Measurements from ENCODE around the gene RBM28.
A peak's percentile ranks its signal among the peaks of the same experiment; 100 is the strongest.
"Not testable (repeated sequence)": the region's sequence is repeated elsewhere in the genome, so short reads cannot be mapped to it uniquely, and the experiment has no call there.

The RBM28 gene

DNA sequence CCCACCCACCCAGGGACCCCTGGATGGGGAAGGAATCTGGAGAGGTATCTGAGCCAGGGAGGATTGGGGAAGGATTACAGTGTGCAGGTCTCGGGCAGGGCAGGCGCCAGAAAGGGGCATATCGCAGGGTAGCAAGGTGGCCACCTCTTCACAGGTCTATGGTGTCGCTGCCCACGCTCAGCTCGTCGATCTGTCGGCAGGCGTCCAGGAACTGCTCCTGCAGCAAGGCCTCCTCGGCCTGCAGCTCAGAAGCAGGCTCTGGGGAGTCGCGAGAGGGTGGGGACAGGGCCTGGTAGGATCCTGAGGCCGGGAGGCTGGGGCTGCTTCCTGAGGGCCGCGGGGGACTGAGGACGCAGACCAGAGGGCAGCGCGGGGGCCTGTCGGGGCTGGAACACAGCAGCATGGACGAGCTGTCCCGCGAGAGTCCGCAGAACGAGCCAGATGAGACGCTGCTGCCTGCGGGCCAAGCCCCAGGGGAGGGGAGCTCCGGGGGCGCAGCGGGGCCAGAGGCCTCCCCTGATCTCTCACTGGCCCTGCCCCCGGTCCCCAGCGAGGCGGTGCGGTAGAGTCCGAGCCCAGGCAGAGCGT lies 7.1 kb upstream of the RBM28 start:
- no peak for DNase-seq (ENCODE audit: low read depth in 2 of 2)

DNA sequence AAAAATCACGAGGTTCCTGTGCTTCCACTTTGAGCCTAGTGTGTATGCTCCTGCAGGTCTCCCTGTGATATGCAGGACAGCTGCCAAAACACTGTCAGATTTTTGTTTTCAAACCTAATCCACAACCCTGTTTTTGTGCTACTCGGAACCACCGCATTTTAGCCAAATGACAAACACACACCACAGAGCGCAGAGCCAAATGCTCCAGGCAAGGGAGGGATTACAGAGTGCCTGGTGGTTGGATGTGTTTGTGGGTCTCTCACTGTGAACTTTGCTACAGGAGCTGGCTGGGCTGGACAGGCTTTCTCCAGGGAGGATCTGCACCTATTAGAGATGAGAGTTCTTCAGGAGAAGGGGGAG lies 5.7 kb upstream of the RBM28 start:
- DNase-seq (ENCODE audit: low read depth in 2 of 2) = no peak

DNA sequence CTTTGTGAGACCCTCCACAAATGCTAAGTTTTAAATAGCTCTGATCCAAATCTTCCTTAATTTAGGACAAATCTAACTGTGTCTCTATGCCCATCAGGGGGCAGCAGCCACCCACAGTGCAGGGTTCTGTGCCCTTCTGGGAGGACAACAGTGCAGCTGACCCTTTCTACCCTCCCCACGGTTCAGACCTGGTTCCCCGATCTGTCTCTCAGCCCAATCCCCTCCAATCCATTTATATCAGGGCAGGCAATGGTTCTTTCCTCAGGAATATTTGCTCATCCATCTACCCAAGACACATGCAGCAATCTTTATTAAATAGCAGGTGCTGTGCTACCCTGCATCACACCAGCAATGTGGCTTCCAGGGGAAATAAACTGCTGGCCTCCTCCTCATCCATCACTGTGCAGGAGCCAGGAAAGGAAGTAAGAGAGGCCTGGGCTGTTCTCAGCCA lies 4.0 kb upstream of the RBM28 start:
- peak in 1 of 2 donors; percentile 28 for DNase-seq (ENCODE audit: low read depth in 2 of 2)

DNA sequence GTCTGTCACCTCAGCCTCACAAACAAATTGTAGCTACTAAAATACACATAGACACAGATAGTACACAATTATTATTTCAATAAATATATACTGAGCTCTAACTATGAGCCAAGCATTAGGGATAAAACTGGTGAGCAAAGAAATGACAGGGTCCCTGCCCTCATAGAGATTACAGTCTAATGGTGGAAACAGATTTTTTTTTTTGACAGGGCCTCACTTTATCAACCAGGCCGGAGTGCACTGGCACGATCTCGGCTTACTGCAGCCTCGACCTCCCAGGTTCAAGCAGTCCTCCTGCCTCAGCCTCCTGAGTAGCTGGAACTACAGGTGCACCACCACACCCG lies 695 bp upstream of the RBM28 start:
- DNase-seq (ENCODE audit: low read depth in 2 of 2) = no peak

DNA sequence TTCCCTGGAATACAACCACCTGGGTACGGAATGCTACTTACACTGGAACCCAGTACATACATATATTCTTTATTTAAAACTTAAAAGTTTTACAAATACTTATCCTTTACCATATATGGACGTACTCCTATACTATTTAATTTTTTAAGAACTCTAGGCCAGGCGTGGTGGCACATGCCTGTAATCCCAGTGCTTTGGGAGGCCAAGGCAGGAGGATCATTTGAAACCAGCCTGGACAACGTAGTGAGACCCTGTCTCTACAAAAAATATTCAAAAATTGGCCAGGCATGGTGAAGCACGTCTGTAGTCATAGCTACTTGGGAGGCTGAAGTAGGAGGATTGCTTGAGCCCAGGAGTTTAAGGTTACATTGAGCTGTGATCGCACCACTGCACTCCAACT lies 2.0 kb downstream of the RBM28 start:
- no peak for DNase-seq (ENCODE audit: low read depth in 2 of 2)

DNA sequence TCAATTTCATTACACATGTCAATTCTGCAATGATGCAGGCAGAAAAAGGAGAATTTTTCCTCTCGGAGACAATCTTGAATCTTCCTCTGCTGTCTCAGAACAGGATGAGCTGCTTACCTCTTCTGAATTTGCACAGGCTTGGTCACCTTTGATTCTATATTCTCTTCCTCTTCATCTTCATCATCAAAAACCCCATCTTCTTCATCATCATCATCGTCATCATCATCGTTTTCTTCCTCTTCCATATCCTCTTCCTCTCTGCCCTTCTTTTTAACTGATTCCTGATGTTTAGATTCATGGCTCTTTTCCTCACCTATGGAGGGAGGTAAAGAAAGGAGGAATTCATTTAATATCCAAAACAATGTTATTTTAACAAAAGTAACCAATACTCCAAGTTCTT lies 8.0 kb downstream of the RBM28 start:
- DNase-seq (ENCODE audit: low read depth in 2 of 2) = no peak

DNA sequence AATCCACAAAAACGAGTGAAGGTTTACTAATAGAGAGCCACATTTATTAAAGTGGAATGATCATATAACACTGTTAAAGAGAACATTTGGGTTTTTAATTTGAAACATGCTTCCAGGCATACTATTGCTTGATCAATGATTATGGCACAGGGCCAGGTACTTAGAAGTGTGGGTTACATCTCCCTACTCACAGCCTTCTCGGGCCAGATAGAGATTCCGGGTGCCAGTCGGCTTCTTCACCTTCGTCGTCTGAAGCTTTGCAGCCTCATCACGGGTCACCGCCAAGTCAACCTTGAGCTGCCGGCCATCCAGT lies 19.4 kb downstream of the RBM28 start:
- DNase-seq (ENCODE audit: low read depth in 2 of 2) = no peak

DNA sequence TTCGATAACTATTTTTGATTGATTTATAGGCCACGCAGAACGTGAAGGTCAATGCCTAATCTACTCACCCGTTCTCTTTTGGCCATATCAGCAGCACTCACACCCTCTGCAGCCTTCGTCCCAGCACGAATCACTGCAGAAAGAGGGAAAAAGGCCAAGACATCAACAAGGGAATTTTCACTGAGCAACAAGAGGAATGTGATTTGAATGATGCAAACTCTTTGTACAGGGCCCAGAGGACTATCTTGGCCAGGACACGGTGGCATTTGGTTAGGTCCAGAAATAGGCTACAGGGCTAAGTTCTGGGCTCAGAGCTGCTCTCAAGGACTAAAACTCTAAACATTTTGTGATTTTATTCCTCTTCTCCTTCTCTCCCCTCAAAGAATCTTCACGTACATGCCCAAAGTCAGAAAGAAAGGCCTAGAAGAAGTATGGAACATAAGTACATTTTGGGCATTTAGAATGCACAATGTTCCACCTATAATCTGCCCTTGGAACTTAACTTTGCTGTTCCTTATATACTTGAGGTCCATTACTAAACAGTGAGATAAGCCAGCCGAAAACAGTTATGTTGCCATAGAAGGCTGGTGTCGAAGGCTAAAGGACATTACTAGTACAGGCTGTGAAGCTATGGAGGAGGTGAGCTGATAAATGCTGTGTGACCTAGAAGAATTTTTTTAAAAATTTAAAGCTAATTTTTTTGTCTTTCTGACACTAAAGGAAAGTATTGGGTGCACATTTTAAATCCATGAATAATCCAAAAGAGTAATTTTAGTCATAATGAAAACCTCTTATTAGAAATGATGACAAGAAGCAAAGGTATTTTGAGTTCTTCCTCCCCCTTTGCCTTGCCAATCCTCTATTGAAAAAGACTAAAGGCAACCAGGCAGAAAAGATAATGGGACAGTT lies 20.0 kb downstream of the RBM28 start:
- DNase-seq (ENCODE audit: low read depth in 2 of 2) = no peak

DNA sequence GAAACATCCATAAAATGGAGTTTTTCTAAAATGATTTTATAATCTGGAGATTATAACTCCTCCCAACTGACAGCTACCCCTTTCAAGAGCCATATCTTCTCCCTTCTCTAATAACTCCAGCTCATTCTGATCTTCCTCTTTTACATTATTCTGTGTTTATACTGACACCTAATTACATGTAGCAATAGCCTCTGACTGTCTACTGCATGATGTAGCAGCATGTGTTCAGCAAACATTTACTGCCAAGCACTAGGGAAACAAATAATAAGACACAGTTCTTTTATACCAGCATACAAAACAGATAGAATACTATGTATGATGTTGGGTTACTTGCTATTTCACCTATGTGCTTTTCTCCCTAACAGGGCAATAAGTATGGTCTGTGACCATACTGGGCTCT lies 20.7 kb downstream of the RBM28 start:
- no peak for DNase-seq (ENCODE audit: low read depth in 2 of 2)

DNA sequence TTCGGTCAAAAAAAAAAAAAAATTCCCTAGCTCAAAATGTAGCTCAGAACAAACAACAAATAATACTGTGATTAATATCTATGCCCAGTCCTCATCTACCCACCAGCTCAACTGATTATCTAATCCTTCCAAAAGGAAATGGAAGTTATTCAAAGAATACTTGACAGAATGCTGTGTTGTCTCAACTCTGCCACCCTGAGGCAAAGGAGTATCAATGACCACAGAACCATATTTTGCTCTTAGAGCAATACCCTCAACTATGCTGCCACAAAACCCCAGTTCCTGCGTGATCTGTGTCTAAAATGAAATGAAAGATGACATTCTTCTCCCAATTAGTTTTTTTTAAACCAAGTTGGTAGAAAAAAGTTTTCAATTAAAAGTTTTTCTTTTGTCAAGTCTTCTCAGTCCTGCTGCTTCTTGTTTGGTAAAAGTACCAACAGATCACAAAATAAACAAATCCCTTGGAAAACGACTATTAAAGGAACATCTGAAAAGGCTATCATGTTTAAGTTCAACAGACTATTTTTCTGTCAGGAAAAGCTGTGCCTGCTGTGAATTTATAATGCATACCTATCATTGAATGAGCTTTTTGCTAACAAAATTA lies 21.6 kb downstream of the RBM28 start:
- DNase-seq (ENCODE audit: low read depth in 2 of 2) = no peak

DNA sequence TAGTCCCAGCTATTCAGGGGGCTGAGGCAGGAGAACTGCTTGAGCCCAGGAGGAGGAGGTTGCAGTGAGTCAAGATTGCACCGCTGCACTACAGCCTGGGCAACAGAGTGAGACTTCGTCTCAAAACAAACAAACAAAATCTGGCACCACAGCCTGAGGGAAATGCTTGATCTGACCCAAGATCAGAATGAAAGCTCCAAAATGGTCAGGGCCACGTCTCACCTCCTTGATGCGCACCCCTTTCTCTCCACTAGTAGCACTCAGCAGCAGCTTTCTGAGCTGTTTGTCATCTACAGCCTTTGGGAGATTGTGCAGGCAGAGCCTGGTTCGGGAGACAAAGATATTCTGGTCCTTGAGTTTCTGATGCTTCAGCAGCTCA lies 22.7 kb downstream of the RBM28 start:
- no peak for DNase-seq (ENCODE audit: low read depth in 2 of 2)

DNA sequence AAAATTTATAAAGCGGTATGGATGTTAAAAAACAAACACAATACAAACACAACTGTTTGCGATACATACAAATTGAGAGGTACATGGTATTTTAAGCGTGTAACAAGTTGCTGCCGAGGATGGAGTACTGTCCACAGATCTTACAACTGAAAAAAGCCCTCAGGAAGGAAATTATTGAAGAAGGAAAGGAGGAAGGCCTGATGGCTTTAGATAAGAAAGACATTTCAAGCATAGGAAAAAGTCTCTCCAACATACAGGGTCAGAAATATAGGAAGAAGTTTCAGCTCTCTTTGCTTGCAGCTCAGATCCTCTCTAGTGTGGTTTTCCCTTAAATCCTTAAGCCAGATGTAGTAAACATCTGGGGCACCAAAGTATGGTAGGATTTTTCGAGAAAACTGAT lies 25.0 kb downstream of the RBM28 start:
- DNase-seq (ENCODE audit: low read depth in 2 of 2) = no peak

DNA sequence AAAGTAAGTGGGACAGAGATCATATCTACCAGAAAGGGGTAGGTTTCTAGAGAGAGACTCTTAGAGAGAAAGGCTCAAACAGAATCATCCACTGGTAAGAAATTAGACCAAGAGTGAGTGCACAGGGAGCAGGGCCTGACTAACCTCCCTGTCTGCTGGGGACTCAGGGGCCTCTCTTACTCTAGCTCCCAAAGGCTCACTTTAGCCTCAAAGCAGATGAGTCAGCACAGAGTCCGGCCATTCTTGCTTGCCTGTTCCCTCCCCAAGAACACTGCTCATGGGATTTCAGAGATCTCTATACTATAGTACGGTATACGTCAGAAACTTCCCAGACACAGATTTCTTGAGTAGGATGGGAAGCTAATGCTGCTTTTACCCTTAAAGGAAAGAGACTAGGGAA lies 32.7 kb downstream of the RBM28 start:
- no peak for DNase-seq (ENCODE audit: low read depth in 2 of 2)

DNA sequence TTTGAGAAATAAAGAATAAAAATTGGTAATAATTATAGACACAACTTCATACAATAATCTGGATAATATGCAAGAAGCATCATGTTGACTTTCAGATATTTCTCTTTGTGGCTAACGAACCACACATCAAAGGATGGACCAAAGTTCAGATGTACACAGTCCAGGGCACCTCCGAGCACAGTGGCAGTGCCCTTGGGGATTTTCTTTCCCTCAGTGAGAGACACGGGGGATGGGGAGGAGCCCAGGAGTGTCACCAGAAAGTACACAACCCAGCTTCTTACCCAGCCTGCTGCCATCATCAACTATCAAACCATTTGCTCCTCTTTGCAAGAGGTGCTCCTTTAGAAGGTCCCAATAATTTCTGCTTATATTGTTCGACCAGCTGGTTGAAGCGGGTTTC lies 33.2 kb downstream of the RBM28 start:
- DNase-seq (ENCODE audit: low read depth in 2 of 2) = no peak

DNA sequence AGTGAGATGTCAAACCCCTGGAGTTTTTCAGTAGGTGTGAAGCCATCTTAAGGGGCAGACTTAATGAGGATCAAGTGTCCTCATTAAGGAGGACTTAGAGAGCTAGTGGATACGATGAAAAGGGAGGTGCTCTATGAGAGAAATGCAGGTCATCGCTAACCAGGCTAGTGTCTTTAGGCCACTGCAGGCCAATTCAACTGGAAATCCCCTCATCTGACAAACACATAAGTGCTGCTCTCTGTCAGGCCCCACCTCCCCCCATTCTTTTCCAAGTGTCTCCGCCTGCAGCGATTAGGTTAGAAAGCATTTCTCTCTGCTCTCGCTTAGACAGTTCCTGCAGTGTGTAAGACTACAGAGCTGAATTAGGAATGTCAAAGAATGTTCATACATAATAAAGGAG lies 33.7 kb downstream of the RBM28 start:
- DNase-seq (ENCODE audit: low read depth in 2 of 2) = no peak

DNA sequence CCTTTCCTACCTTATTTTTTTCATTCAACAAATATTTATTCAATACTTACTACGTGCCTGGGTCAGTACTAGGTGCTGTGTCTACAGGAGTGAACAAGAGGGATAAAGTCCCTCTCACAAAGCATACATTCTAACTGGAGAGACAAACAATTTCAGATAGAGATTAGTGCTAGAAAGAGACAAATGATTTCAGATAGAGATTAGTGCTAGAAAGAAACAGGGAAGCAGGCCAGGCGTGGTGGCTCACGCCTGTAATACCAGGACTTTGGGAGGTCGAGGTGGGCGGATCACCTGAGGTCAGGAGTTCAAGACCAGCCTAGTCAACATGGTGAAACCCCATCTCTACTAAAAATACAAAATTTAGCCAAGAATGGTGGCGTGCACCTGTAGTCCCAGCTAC lies 34.6 kb downstream of the RBM28 start:
- DNase-seq (ENCODE audit: low read depth in 2 of 2) = no peak

DNA sequence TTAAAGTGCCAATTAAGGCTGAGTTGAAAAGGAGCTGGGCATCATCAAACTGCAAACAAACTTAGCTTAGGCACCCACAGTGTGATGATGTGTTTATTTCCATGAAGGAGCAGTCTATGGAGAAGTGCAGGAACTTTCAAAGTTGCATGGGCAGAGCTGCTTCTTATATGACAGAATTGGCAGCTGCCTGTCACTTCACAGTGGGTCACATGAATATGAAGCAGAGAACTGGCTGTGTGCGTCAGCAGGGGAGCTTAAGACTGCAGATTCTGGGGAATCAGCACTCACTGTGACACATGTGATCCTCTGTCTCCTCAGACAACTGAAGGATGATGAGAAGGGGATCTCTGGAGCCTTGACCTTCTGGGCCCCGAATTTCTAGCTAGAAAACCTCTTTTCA lies 36.6 kb downstream of the RBM28 start:
- DNase-seq (ENCODE audit: low read depth in 2 of 2) = no peak

DNA sequence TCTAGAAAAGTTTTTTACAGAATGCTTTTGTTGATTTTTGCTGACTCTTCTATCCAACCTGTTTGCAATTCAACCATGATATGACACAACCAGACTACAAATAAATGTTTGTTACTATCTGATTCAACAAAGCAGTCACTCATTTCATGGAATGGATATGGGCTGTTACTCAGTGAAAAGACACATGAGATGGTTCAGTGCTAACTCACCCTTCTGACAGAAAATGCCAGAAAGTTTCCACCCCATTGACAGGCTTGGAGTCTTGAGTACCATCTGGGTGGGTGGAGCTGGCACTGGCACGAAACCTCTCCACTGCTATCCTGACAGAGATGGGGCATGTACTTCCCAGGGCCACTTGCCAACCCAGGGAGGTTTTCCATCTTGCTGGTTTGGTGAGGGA lies 39.5 kb downstream of the RBM28 start:
- DNase-seq (ENCODE audit: low read depth in 2 of 2) = no peak

DNA sequence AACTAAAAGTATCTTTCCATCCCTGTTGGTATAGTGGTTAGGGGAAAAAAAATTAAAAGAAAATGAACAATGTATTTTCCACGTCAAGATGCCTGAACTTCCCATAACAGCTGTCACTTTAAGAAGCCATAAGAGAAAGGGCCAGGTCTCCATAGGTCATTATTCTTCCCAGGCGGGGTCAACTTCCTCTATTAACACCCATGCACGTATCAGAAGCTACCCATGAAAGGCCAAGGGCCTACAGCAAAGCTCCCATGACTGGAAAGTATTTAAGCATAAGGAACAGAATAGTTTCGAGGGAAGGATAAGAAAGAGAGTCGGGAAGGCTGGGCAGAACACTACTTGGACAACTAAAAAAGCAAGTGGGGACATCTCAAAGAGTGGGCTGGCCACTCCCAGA lies 40.1 kb downstream of the RBM28 start:
- no peak for DNase-seq (ENCODE audit: low read depth in 2 of 2)

DNA sequence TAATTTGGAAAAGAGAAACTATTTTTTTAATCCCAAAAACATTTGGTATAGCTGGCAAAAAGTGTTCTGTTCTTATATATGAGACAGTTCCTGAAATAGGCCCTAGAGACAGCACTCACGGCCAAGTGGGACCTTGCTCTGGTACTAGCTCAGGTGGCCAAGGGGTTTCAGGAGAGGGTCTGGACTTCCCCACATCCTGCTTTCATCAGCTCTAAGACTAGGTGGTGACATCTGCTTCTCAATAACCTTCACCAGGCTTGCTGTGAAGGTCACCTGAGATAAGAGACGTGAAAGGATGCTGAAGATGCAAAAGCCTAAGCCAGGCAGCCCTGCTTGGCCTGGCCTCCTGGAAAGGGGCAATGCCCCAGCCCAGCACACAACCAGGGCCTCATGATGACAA lies 40.6 kb downstream of the RBM28 start:
- DNase-seq (ENCODE audit: low read depth in 2 of 2) = no peak

DNA sequence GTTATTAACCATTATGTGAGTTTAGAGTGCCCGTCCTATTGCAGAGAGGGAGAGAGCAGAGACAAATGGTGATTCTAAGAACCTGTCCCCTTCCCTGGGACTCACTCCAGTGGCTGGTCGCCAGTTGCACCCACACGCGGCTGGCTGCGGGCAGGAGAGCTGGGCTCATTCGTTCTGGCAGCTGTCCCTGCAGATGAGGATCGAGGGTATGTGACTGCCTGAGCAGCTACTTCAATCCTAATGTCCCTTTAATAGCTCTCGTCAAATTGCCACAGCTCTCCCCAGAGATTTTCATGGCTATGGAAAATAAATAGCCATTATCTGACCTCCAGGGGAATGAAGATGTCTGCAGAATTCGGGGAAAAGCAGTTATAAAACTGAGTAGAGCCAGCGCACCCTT lies 41.6 kb downstream of the RBM28 start:
- no peak for DNase-seq (ENCODE audit: low read depth in 2 of 2)

DNA sequence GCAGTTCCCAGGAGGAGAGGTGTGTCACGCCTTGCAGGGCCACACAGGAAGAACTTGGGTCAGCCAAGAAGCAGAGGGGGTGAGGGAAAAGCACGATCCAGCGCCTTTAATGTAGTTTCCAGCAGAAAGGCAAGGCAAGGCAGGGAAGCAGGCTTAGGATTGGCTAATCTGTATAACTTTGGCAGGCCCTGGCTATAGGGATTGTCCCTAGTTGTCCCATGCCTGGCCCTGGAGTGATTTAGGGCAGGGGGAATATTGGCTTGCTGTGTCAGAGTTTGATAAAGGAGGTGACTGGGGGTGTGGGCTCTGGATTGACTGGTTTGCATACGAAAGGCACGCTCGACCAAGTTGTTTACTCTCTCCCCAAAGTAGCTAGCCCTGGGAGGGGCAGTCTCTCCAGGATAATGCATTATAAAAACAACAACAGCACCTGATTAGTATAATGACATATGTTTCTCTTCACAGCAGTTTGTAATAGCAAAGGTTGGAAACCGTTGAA lies 44.5 kb downstream of the RBM28 start:
- no peak for DNase-seq (ENCODE audit: low read depth in 2 of 2)

DNA sequence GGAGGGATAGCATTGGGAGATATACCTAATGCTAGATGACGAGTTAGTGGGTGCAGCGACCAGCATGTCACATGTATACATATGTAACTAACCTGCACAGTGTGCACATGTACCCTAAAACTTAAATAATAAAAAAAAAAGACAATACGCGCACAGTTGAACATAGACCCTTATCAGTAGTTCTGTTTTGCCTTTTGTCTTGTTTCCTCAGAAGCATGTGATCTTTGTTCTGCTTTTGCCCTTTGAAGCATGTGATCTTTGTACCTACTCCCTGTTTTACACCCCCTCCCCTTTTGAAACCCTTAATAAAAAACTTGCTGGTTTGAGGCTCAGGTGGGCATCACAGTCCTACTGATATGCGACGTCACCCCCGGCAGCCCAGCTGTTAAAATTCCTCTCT lies 45.7 kb downstream of the RBM28 start:
- not testable (repeated sequence) for DNase-seq (ENCODE audit: low read depth in 2 of 2)
